Daoy (cell line): ENCODE data around the gene EMC1. TPM values are rescaled to one million over a fixed set of nuclear protein-coding genes. Genes with fewer than 3 reads are reported as not detected.
"Not testable (repeated sequence)": the region's sequence is repeated elsewhere in the genome, so short reads cannot be mapped to it uniquely, and the experiment has no call there.

ENCODE experiments used
- DNase-seq: peaks from one replicate; pipeline ENCODE4 v3.0.0-alpha.2; 2015; ENCODE audit warnings: low read depth
- total RNA-seq: library from RNA; depleted of rRNA; stranded (reverse); fragments of >200 nt; shearing (Covaris generic); gene quantifications from 2 replicates; pipeline ENCODE4 v1.2.3, GENCODE V29; 2014; rRNA removed

Gene EMC1
- total RNA-seq, 1 experiment from 2014 or later, result 49.9 TPM

DNA sequence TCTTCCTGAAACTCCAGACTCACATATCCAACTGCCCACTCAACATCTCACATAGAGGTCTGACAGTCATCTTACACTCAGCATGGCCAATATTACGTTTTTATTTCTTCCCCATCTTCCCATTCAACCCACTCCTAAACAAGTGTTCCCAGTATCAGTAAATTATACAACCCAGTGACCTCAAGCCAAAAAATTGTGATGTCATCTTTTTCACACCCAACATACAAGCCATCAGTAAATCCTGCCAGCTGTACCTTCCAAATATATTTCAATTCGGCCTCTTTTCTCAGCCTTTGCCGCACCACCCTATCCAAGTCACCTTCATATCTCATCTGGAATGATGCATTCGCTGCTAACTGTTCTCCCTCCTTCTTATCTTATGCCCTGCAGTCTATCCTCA is 60.9 kb downstream of the EMC1 start:
- no peak for DNase-seq

DNA sequence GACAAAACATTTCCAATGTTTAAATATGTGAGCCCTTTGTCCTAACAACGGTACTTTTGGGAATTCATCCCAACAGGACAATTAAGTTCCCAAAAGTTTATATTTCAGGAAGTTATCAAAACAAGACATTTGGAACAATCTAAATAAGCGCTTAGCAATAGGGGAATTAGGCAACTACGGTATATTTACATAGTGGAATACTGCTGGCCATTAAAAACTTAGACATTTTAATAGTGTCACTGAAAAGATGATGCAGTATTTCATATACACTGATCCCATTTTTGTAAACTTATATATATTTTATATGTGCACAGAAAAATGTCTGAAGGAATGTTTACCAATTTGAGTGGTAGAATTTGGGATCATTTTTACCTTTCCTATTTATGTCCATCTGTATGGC is 62.1 kb downstream of the EMC1 start:
- no peak for DNase-seq

DNA sequence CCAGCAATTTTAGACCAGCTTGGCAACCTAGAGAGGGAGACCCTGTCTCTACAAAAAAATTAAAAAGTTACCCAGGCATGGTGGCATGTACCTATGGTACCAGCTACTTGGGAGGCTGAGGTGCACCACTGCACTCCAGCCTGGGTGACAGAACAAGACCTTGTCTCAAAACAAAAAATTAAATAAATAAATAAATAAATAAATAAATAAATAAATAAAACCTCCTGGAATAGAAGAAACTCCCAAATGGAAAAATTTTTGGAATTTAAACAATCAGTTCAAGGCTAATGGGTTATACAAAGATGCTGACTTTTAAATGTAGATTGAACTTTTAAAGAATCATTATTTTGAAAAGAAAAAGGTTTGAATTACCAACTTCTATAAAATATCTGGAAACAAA is 63.5 kb downstream of the EMC1 start:
- no peak for DNase-seq

DNA sequence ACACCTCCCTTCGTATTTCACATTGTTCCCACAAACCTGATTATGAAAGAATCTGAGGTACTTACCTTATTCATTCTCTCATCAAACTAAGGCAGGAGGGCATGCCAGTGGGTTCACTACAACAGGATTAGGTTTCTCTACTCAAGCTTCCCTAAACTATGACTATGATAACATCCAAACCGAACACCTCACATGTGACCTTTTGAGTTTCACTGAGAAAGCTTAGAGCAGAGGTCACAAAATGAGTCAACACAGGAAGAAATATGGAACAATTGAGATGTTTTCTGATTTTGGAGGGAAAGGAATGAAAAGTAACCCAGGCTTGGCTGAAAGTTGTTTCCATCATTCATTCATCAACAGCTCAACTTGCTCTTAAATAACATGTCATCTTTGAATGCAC is 65.3 kb downstream of the EMC1 start:
- no peak for DNase-seq

DNA sequence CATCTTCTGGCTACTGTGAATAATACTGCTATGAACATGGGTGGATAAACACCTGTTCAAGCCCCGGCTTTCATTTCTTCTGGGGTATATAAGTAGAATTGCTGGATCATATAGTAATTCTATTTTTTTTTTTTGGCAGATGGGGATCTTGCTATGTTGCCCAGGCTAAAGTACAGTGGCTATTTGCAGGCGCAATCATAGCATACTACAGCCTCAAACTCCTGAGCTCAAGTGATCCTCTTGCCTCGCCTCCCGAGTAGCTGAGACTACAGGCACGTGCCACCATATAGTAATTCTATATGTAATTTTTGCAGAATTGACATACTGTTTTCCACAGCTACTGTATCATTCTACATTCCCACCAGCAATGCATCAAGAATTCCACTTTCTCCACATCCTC is 69.1 kb downstream of the EMC1 start:
- no peak for DNase-seq

DNA sequence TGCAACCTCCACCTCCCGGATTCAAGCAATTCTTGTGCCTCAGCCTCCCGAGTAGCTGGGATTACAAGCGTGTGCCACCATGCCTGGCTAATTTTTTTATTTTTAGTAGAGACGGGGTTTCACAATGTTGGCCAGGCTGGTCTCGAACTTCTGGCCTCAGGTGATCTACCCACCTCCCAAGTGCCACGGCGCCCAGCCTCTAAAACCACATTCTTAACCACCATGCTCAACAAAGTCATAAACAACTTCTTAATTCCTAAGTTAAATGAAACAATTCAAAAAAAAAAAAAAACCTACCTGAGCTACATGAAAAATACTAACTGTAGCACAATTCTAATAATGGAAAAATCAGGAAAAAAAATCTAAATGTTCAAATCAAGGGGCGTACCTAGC is 71.1 kb downstream of the EMC1 start:
- not testable (repeated sequence) for DNase-seq

DNA sequence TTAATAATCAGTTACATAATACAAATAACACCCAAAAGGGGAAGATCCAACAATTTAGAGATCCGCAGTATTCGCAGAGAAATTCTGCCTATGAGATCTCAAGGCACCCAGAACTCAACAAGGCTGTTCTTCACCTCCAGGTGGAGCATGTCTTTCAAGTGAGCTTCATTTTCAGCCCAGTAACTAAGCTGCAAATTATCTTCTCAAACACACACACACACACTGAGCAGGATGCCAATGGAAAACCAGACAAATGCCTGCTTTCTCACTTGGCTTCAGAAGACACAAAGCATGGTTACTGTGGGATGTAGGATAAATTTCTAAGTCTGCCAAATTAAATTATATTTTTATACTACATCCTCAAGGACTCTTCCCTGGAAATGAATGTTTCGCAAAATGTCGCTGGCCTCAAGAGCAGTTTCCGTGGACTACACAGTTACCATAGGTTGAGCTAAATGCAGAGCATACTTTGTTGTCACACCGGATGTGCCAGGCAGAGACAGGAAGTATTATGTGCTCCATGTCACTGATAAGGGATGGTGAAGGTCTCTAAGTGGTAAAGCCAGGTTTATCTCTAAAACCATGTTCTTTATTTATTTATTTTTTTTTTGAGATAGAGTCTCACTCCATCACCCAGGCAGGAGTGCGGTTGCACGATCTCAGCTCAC is 71.6 kb downstream of the EMC1 start:
- no peak for DNase-seq

DNA sequence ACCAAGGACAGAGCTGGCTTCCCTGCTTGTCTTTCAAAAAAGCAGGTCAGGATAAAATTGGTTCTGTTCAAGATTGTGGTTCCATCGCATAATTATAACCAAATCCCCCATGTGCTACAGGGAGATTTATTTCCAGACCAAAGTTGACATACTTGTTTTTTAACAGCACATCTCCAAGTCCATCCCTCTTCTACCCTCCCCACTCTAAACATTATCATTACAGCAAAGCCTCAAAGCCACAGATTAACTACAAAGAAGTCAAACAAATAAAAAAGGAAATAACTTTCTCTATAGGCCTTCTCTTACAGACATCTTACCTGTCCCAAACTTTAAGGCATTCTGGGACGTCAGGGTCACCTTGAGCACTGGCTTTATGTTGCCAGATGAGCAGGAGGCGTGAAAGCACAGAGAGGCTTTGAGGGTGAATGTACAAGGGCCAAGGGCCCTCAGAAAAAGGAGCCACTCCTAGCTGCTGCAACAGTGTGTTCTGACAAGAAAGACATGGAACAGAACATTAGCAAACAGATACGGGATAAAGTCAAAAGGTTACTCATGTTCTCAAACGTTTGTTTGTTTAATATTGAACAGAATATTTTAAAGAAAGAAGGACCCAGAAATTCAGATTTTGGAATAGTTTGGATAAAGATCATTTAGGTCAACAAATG is 72.5 kb downstream of the EMC1 start:
- no peak for DNase-seq

DNA sequence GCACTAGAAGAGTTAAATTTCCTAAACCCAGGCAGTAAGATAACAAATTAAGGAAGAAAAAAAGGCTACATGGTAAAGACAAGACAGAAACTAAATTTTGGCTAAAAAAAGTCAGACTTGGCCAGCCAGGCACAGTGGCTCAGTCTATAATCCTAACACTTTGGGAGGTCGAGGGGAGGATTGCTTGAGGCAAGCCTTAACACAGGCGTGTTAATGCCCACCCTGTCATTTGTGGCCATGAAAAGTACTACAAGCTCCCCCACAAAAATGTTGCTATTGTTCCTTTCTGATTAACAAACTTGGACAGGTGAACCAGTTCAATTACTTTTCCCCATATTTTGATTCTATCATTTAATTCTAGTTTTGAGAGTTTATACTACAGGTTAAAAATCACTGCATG is 73.5 kb downstream of the EMC1 start:
- no peak for DNase-seq

DNA sequence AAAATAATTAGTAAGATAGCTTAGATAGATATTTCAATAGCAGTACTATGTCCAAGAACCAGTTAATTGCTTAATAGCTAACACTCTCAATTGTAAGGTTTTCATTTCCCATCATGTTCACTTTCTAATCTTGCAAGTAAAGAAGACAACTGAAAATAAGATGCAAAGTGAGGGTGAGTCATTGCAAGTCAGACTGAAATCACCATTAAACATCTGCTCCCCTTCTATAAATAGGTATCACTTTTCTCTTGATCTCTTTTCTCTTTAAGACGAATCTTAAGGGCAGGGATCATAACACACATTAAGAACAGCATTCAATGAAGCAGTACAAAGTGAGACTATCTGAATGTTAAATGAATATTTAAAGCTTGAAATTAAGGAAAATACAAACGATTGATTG is 81.7 kb downstream of the EMC1 start:
- DNase-seq, result no peak

DNA sequence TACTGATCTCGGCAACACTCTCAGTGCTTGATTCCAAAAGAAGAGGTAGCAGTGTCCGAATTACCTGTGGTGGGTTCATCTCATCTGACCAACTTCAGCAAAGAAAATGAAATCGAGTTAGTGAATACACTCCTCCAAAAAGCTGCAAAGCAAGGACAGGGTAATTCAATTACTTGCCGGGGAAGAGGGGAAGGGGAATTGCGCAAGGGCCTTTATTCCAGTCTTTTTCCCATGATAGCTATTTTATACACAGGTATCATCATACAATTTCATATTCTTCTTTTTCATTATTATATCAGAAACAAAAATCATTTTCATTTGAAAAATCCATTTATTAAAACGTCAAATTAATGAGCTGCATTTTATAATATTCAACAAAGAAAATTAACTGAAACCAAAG is 84.2 kb downstream of the EMC1 start:
- DNase-seq, result no peak

DNA sequence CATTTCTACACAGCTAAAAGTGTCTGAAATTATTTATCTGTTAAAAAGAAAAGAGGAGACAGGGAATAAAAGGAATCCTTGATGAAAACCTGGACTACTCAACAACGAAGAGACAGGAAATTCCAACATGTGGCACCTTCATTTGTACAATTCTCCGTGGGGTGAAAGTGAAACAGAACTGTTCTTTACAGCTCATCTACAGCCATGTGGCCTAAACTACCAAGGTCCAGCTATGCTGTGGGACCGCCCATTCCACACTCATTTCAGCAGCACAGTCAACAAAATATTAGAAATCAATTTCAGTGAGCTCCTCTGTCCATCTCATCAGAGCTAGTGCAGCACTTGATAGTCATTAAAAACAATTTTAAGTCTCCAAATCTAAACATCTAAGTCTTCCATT is 85.3 kb downstream of the EMC1 start:
- no peak for DNase-seq

Other genes starting within 250 kb of the EMC1 start
- 45.5 and 49.0 TPM in 2 replicates for gene UBR4, start 41.3 kb downstream of the EMC1 start, total RNA-seq
- 94.7 and 109 TPM in 2 replicates for gene MRTO4, start 281 bp upstream of the EMC1 start, total RNA-seq
- 0.40 and 0.77 TPM in 2 replicates for gene AKR7A3, start 37.2 kb upstream of the EMC1 start, total RNA-seq
- 52.7 and 66.1 TPM in 2 replicates for gene AKR7A2, start 60.6 kb upstream of the EMC1 start, total RNA-seq
- gene SLC66A1, start 60.8 kb upstream of the EMC1 start, total RNA-seq, result 17.5 and 25.2 TPM in 2 replicates
- gene CAPZB, start 234.0 kb upstream of the EMC1 start, total RNA-seq, result 141 and 154 TPM in 2 replicates